Fibroblast of lung (primary cell): ENCODE data around the gene MYO18A.

ENCODE experiments used
- EZH2 ChIP-seq: IDR thresholded peaks from 2 replicates; pipeline ENCODE4 v1.5.1; 2012; ENCODE audit warnings: low read length, control low read depth, mild to moderate bottlenecking; ENCODE audit errors: missing control alignments
- TF ChIP-seq, protein P1 (sequence below), 2 donors: IDR thresholded peaks in 1 of 2; conservative IDR thresholded peaks in 1 of 2; 1 replicate in 1 of 2; 2 replicates in 1 of 2; pipeline ENCODE4 v1.5.1; 2011 to 2012; ENCODE audit warnings: low read length in 2 of 2, control low read depth in 1 of 2, inconsistent platforms in 1 of 2, low read depth in 1 of 2, mild to moderate bottlenecking in 1 of 2

- TF ChIP-seq, protein P1, sequence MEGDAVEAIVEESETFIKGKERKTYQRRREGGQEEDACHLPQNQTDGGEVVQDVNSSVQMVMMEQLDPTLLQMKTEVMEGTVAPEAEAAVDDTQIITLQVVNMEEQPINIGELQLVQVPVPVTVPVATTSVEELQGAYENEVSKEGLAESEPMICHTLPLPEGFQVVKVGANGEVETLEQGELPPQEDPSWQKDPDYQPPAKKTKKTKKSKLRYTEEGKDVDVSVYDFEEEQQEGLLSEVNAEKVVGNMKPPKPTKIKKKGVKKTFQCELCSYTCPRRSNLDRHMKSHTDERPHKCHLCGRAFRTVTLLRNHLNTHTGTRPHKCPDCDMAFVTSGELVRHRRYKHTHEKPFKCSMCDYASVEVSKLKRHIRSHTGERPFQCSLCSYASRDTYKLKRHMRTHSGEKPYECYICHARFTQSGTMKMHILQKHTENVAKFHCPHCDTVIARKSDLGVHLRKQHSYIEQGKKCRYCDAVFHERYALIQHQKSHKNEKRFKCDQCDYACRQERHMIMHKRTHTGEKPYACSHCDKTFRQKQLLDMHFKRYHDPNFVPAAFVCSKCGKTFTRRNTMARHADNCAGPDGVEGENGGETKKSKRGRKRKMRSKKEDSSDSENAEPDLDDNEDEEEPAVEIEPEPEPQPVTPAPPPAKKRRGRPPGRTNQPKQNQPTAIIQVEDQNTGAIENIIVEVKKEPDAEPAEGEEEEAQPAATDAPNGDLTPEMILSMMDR (conservative IDR thresholded peaks at IDR 0.05 in 1 of 2, IDR thresholded peaks at IDR 0.05 in 1 of 2; ENCODE audit: low read depth in 1 of 2, low read length in 2 of 2): no peak
- no peak for TF ChIP-seq EZH2
Measured at GRCh38 chr17:29074488-29074887, 105.7 kb downstream of the MYO18A start.
